ENCODE results near the gene EIF2B2. TPM values are rescaled to one million over a fixed set of nuclear protein-coding genes. Genes with fewer than 3 reads are reported as not detected.

The EIF2B2 gene
- total RNA-seq, 1 donor: 34.2 TPM

DNA sequence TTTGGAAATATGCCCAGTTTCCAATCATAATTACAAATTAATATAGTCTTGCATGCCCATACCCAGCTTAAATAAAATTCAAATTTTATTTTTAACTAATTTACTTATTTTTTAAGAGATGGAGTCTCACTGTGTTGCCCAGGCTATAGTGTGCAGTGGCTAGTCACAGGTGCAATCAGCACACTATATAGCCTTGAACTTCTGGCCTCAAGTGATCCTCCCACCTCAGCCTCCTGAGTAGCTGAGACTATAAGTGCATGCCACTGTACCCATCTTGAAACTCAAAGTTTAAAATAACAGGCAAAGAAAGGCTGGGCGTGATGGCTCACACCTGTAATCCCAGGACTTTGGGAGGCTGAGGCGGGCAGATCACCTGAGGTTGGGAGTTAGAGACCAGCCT lies 38.2 kb downstream of the EIF2B2 start:
- no peak overlapping the region for H3K4me3 ChIP-seq (ENCODE audit: low read depth, low read length)
- TF ChIP-seq, protein P1, sequence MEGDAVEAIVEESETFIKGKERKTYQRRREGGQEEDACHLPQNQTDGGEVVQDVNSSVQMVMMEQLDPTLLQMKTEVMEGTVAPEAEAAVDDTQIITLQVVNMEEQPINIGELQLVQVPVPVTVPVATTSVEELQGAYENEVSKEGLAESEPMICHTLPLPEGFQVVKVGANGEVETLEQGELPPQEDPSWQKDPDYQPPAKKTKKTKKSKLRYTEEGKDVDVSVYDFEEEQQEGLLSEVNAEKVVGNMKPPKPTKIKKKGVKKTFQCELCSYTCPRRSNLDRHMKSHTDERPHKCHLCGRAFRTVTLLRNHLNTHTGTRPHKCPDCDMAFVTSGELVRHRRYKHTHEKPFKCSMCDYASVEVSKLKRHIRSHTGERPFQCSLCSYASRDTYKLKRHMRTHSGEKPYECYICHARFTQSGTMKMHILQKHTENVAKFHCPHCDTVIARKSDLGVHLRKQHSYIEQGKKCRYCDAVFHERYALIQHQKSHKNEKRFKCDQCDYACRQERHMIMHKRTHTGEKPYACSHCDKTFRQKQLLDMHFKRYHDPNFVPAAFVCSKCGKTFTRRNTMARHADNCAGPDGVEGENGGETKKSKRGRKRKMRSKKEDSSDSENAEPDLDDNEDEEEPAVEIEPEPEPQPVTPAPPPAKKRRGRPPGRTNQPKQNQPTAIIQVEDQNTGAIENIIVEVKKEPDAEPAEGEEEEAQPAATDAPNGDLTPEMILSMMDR (IDR thresholded peaks at IDR 0.05; ENCODE audit: insufficient read depth, low read length): no peak
- DNase-seq (ENCODE audit: low read depth): no peak

- no peak overlapping the region for H3K4me3 ChIP-seq (ENCODE audit: low read depth, low read length)
- TF ChIP-seq, protein P1 (IDR thresholded peaks at IDR 0.05; ENCODE audit: insufficient read depth, low read length): no peak
- DNase-seq (ENCODE audit: low read depth): no peak
Observed at GRCh38 chr14:75041613-75042012, 38.9 kb downstream of the EIF2B2 start.

DNA sequence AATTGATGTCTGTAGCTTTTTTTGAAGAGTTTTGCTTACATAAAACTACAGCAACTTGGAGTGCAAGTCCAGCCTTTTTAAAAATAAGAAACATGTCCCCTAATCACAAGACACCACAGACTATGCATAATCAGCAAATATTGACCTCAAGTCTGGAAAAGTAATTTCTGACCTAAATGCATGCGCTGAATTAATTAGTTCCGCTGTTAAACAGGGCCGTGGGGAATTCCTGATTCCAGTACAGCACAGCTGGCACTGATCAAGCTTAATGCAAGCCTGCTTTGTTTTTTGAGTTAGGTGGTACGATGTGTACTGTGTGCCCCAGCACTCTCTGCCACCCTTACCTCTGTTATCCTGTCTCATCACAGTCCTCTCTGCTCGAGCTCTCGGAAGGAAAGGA lies 39.3 kb downstream of the EIF2B2 start:
- H3K4me3 ChIP-seq (ENCODE audit: low read depth, low read length): no peak overlapping the region
- no peak for DNase-seq (ENCODE audit: low read depth)
- TF ChIP-seq, protein P1 (IDR thresholded peaks at IDR 0.05; ENCODE audit: insufficient read depth, low read length): no peak

- peak; percentile 64 for DNase-seq (ENCODE audit: low read depth)
- TF ChIP-seq, protein P1 (IDR thresholded peaks at IDR 0.05; ENCODE audit: insufficient read depth, low read length): no peak
- no peak overlapping the region for H3K4me3 ChIP-seq (ENCODE audit: low read depth, low read length)
Observed at GRCh38 chr14:75044322-75044721, 41.6 kb downstream of the EIF2B2 start.

DNA sequence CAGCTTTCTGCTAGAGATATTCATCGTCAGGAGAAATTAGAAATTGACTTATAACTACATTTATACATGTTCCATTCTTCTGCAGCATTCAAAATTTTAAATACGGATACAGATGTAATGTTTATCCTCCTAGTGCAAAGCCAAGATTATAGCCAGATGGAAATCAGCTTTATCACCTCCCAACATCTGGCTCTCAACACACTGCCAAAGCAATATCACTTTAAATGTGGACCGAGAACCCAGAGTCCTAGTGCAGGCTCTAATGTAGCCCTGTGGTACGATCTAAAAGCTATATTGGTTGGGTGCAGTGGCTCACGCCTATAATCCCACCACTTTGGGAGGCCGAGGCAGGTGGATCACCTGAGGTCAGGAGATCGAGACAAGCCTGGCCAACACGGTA lies 42.0 kb downstream of the EIF2B2 start:
- no peak overlapping the region for H3K4me3 ChIP-seq (ENCODE audit: low read depth, low read length)
- TF ChIP-seq, protein P1 (IDR thresholded peaks at IDR 0.05; ENCODE audit: insufficient read depth, low read length): no peak
- peak; percentile 31 for DNase-seq (ENCODE audit: low read depth)

GRCh38 chr14:75046275-75046674 lies 43.6 kb downstream of the EIF2B2 start:
- no peak overlapping the region for H3K4me3 ChIP-seq (ENCODE audit: low read depth, low read length)
- DNase-seq (ENCODE audit: low read depth): no peak
- TF ChIP-seq, protein P1 (IDR thresholded peaks at IDR 0.05; ENCODE audit: insufficient read depth, low read length): no peak

GRCh38 chr14:75046899-75047298 lies 44.2 kb downstream of the EIF2B2 start:
- no peak overlapping the region for H3K4me3 ChIP-seq (ENCODE audit: low read depth, low read length)
- DNase-seq (ENCODE audit: low read depth): peak; percentile 44
- TF ChIP-seq, protein P1 (IDR thresholded peaks at IDR 0.05; ENCODE audit: insufficient read depth, low read length): no peak
